SK-N-SH treated with all-trans-retinoic acid at 6 μM for 48 hours (cell line): Measurements from ENCODE around the gene BCL7B.

ENCODE experiments used
- ESRRG ChIP-seq: fragments of 250-450 bp; sonication (Bioruptor Pico); IDR thresholded peaks from 2 replicates; pipeline ENCODE4 v1.6.1; 2021; ENCODE audit warnings: mild to moderate bottlenecking
- TCF4 ChIP-seq: fragments of 250-450 bp; sonication (Bioruptor Pico); IDR thresholded peaks from 2 replicates; pipeline ENCODE4 v1.8.0; 2021; ENCODE audit warnings: mild to moderate bottlenecking, moderate library complexity, borderline replicate concordance

GRCh38 chr7:73537051-73537450 is 20.4 kb downstream of the BCL7B start:
- TF ChIP-seq ESRRG (CRISPR knock-in tag) (no peak), TCF4 (CRISPR knock-in tag) (no peak)
